ENCODE measurements around the gene MYBPH. TPM values are rescaled to one million over a fixed set of nuclear protein-coding genes. Genes with fewer than 3 reads are reported as not detected.
A peak's percentile ranks its signal among the peaks of the same experiment; 100 is the strongest.

Gene MYBPH
- total RNA-seq, 1 donor from 2014 or later, result not detected

GRCh38 chr1:203153989-203154821 lies 21.4 kb downstream of the MYBPH start:
- TF ChIP-seq CTCF (IDR thresholded peaks at IDR 0.05; ENCODE audit: unreplicated experiment), result no peak
- peaks cover 21% of the 10 kb centered on the region for H3K27me3 Mint-ChIP-seq
- no peak overlapping the region for H3K27ac Mint-ChIP-seq
- H3K36me3 Mint-ChIP-seq (ENCODE audit: insufficient read depth), result no peaks in the 10 kb centered on the region
- DNase-seq (ENCODE audit: low spot score, unreplicated experiment), result no peak
- H3K9me3 Mint-ChIP-seq (ENCODE audit: low read depth), result no peaks in the 10 kb centered on the region
- H3K4me3 Mint-ChIP-seq (ENCODE audit: low read depth), result no peak overlapping the region
- peaks cover 30% of the 10 kb centered on the region for H3K4me1 Mint-ChIP-seq (ENCODE audit: low read depth)

GRCh38 chr1:203153051-203153988 lies 22.3 kb downstream of the MYBPH start:
- Mint-ChIP-seq H3K4me3 (ENCODE audit: low read depth) (no peak overlapping the region), H3K4me1 (ENCODE audit: low read depth) (peaks cover 36% of the 10 kb centered on the region), H3K9me3 (ENCODE audit: low read depth) (no peaks in the 10 kb centered on the region), H3K27ac (no peak overlapping the region), H3K27me3 (peaks cover 16% of the 10 kb centered on the region), H3K36me3 (ENCODE audit: insufficient read depth) (no peaks in the 10 kb centered on the region)
- TF ChIP-seq CTCF (IDR thresholded peaks at IDR 0.05; ENCODE audit: unreplicated experiment), result no peak
- no peak for DNase-seq (ENCODE audit: low spot score, unreplicated experiment)

- Mint-ChIP-seq H3K27ac (no peak overlapping the region), H3K36me3 (ENCODE audit: insufficient read depth) (no peaks in the 10 kb centered on the region), H3K4me1 (ENCODE audit: low read depth) (peaks cover 36% of the 10 kb centered on the region), H3K9me3 (ENCODE audit: low read depth) (no peaks in the 10 kb centered on the region), H3K27me3 (peaks cover 10% of the 10 kb centered on the region), H3K4me3 (ENCODE audit: low read depth) (no peak overlapping the region)
- no peak for DNase-seq (ENCODE audit: low spot score, unreplicated experiment)
- no peak for TF ChIP-seq CTCF (IDR thresholded peaks at IDR 0.05; ENCODE audit: unreplicated experiment)
Measured at GRCh38 chr1:203152158-203153034, 23.2 kb downstream of the MYBPH start.

- Mint-ChIP-seq H3K4me3 (ENCODE audit: low read depth) (no peak overlapping the region), H3K27ac (peak overlapping the region; percentile 80), H3K4me1 (ENCODE audit: low read depth) (peaks cover 36% of the 10 kb centered on the region), H3K27me3 (peaks cover 8% of the 10 kb centered on the region), H3K9me3 (ENCODE audit: low read depth) (no peaks in the 10 kb centered on the region), H3K36me3 (ENCODE audit: insufficient read depth) (no peaks in the 10 kb centered on the region)
- TF ChIP-seq CTCF (IDR thresholded peaks at IDR 0.05; ENCODE audit: unreplicated experiment), result no peak
- no peak for DNase-seq (ENCODE audit: low spot score, unreplicated experiment)
Measured at GRCh38 chr1:203151362-203152157, 24.1 kb downstream of the MYBPH start.
